HG03039 (cell line): ENCODE results near the gene HSFX4.
"Not testable (repeated sequence)": the region's sequence is repeated elsewhere in the genome, so short reads cannot be mapped to it uniquely, and the experiment has no call there.

ENCODE experiments used
- ATAC-seq: cut with Tn5 transposase; IDR thresholded peaks from one replicate; pipeline ENCODE4 v1.9.1; 2021; ENCODE audit warnings: mild to moderate bottlenecking, moderate library complexity; ENCODE audit not compliant: unreplicated experiment

Gene HSFX4, protein sequence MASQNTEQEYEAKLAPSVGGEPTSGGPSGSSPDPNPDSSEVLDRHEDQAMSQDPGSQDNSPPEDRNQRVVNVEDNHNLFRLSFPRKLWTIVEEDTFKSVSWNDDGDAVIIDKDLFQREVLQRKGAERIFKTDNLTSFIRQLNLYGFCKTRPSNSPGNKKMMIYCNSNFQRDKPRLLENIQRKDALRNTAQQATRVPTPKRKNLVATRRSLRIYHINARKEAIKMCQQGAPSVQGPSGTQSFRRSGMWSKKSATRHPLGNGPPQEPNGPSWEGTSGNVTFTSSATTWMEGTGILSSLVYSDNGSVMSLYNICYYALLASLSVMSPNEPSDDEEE

DNA sequence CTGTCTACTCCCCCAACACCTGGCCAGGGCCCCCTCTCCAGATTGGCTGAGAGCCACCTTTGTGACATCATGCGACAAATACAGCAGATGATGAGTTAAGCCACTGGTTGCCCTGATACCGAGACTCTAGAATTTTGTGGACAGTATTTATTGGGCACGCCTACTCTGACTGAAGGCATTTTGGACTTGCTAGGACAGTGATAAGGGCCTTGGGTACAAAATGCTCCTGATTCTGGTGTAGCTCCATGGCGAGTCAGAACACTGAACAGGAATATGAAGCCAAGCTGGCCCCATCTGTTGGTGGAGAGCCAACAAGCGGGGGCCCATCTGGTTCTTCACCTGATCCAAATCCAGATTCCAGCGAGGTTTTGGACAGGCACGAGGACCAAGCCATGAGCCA is at the start of gene HSFX4:
Gene HSFX4, plus strand, starts transcription at position 174 of the 400 bp plus-strand sequence. Its CDS starts 72 bp downstream, at position 246.
- not testable (repeated sequence) for ATAC-seq

DNA sequence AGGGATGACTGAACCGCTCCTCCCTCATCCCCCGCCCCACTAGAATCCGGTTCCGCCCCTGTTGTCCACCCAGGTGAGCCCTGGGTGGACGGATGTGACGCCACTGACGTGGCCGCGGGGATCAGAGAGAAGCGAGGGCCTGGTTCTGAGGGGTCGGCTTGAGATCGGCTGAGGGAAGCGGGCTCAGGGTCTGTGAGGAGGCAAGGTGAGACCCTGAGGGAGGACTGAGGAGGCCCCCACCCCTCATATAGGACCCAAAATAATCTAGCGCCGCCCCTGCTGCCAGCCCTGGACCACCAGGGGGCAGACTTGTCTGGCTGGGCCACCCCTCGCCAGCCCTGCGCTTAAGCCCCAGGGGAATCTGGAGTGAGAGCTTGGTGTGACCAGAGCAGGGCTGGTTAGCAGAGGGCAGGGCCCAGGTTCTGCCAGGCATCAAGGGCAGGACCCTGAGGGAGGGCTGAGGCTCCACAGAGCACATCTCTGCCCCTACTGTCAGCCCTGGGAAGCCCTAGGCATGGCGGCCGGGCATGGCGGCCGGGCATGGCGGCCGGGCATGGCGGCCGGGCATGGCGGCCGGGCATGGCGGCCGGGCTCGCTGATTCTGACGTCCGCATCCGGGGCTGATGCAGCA is 48.2 kb upstream of the HSFX4 start, which contains the start of gene MAGEA8:
Gene MAGEA8, plus strand, starts transcription at position 103 of the 631 bp plus-strand sequence. CDS start 3,090 bp downstream, outside the sequence.
- no peak for ATAC-seq

DNA sequence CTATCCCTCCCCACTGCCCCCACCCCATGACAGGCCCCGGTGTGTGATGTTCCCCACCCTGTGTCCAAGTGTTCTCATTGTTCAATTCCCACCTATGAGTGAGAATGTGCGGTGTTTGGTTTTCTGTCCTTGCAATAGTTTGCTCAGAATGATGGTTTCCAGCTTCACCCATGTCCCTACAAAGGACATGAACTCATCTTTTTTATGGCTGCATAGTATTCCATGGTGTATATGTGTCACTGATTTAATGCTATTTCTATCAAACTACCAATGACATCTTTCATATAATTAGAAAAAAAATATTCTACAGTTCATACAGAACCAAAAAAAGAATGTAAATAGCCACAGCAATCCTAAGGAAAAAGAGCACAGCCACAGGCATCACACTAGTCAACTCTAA is 38.5 kb upstream of the HSFX4 start:
- ATAC-seq, result not testable (repeated sequence)

DNA sequence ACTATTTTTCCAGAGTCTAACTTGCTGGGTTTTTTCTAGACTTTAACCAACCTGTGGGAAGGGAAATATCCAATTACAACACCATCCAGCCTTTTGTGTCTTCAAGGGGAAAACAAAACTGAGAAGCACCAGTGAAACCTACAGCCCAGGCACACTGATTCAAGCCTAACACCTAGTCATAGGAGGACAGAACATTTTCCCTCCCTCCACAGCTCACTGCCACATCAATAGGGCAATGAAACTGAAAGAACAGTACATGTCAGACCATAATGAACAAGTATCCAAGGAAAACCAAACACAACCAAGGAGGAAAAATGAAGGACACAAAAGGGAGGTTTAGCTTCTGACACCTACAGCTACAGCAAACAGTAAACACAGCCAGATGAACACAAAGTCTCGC is 30.8 kb upstream of the HSFX4 start:
- ATAC-seq, result no peak

DNA sequence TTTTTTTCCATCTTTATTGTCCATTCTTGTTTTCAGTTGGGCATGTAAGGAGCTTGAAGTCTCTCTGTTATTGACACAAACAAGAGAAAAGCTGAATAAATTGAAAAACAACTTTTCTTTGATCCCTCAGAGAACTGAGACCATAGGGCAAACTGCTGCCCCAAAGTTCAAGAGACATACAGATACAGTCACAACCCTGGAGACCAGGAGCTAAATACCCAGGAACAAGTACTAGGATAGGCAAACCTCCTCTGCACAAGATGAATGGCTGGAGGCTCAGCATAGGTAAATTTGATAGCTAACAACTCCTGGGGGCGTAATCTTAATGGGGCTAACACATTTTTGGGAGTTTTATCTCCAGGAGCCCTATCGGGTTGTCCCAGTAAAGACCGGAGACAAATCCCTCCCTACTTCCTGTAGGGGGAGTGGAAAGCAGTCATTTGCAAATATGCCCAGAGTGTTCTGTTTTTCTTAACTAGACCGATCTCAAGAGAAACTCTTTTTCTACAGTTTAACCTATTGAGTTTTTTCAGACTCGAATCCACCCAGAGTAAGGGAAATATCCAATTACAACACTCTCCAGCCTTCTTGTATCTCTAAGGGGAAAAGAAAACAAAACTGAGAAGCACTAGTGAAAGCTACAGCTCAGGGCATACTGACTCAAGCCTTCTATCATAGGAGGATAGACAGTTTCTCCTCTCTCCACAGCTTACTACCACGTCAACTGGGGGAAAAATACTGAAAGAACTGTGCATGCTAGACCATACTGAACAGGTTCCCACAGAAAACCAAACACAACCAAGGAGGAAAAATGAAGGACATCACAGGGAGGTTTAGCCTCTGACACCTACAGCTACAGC is 25.3 kb upstream of the HSFX4 start:
- peak; percentile 78 for ATAC-seq

DNA sequence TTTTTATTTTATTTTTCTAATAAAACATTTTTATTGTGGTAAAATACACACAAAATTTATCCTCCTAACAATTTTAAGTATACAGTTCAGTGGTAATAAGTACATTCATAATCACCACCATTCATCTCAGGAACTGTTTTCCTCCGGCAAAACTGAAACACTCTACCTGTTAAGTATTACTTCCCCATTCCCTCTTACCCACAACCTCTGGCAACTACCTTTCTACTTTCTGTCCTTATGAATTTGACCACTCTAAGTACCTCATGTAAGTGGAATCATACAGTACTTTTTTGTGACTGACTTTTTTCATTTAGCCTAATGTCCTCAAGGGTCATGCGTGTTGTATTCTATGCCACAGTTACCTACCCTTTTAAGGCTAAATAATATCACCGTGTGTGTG is 21.1 kb upstream of the HSFX4 start:
- ATAC-seq, result no peak

DNA sequence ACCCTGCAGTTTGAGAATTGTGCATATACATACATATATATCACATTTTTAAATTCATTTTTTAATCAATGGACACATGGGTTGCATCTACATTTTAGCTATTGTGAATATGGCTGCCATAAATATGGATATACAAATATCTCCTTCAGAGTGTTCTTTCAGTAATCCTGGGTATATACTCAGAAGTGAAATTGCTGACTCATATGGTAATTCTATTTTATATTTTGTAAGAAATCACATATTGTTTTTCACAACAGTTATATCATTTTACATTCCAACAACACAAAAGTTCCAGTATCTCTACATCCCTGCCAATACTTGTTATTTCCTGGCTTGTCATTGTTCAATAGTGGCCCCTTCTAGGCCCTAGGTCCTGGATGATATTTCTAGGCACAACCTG is 20.6 kb upstream of the HSFX4 start:
- no peak for ATAC-seq

DNA sequence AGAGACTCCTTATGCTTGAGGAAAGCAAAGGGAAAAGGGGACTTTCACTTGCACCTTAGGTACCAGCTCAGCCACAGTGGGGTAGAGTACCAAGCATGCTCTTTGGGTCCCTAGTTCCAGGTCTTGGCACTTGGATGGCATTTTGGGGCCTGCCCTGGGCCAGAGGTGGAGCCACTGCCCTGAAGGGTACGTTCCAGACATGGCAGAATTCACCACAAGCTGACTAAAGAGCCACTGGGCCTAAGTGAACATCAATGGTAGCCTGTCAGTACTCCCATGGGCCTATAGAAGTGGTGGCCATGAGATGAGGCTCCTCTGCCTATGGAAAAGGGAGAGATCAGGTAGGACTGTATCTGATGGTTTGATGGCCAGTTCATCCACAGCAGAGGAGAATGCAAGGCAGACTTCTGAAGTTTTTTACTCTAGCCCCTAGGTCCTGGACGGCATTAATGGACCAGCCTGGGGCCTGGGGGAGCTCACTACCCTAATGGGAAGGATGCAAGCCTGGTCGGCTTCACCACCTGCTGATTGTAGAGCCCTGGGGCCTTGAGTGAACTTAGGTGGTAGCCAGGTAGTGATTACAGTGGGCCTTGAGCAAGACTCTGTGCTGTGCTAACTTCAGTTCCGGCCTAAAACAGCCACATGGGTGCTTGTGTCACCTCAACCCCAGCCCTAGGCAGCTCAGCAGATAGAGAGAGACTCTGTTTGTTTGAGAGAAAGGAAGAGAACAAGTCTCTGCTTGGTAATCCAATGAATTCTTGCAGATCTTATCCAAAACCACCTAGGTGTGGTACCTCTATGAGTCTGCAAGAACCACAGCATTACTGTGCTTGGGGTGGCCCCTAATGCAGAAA is 19.8 kb upstream of the HSFX4 start:
- no peak for ATAC-seq

DNA sequence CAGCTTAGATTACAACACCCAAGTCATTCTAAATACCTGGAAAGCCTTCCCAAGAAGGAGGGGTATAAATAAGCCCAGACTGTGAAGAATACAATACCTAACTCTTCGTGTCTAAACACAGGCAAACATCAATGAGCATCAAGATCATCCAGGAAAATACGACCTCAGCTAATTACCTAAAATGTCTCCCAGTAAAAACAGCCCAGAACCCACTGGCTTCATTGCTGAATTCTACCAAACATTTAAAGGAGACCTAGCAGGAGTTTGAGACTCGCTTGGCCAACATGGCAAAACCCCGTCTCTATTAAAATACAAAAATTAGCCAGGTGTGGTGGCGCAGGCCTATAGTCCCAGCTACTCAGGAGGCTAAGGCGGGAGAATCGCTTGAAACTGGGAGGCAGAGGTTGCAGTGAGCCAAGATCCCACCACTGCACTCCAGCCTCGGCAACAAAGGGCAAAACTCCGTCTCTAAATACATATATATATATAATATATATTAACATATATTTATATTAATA is 19.1 kb upstream of the HSFX4 start:
- no peak for ATAC-seq

DNA sequence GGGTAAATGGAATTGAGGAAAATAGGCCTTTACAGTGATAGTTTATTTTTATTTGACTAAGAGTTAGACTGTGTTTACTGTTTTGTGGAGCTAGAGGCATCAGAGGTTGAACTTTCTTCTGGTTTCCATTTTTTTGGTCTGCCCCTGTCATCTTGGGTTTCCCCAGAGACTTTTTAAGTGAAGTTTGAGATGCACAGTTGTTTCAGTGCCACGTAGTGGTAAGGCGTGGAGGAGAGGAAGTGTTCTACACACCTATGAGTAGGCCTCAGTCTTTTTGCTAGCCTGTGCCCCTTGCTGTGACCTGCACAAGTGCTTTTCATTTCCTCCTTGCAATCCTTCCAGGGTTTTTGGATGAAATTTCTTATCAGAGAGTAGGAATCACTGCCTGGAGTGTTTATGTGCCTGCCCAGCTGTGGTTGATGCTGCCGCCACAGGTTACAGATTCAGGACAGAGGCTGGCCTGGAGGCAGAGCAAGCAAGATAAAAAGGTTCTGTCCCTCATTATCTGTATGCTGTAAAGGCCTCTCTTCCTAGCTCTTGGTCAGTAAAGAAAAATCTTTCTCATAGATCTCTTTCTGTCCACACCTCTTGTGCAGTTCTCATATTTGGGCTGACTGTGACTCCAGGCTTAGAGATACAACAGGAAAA is 12.5 kb upstream of the HSFX4 start:
- peak; percentile 73 for ATAC-seq

DNA sequence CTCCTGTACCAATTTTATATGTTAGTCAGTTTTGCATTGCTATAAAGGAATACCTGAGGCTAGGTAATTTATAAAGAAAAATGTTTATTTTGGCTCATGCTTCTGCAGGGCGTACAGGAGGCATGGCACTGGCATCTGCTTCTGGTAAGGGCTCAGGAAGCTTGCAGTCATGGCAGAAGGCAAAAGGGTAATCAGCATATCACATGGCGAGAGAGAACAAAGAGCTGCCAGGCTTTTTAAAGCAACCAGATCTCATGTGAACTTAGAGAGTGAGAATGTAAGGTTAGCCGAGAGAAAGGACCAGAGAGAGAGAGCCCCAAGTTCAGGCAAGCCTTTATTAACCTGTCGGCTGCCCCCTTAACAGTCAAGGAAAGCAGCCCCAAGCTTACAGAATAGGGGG is 5.5 kb upstream of the HSFX4 start:
- not testable (repeated sequence) for ATAC-seq

DNA sequence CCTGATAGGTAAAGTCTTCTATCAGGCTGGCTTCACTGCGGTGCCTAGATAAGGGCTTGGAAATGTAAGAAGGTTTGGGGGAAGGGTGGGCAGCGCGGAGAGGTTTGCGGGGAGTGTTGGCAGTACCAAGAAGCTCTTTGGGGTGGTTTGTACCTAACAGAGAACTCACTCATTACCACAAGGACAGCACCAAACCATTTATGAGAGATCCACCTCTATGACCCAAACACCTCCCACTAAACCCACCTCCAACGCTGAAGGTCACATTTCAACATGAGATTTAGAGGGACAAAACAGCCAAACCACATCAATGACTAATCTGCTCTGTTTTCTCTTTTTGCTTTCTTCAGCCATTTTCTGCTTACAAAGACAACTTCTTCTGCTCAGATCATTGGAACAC is 4.9 kb upstream of the HSFX4 start:
- not testable (repeated sequence) for ATAC-seq

DNA sequence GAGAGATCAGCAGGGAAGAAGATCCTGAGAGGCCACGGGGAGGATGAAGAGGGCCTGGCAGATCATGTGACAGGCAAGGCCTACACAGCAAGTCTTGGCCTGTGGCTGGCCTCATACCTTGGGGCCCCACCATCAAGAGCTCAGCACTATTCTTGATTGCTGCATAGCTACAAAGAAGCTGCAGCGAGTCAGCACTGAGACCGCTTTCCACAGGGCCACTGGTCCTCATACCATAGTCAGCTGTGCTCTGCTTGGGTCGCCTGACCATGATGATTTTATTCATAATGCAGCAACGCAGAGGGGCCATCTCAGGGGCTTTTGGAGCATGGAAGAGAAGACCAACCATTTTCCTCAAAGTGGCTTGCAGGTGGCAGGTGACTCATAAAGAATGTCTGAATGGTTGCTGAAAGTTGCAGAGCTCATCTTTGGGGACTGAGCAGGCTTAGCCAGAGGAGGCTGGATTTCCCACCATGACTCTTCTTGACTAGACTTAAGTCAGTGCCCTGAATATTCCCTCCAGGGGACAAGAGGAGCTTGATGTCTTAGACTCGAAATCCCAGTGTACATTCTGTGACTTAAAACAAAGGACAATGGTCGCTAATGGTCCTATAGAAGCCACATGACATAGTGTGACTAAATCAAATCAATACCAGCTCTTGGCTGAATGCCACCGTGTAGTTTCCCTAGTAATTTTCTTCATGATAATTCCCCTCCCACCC is 2.0 kb upstream of the HSFX4 start:
- peak; percentile 68 for ATAC-seq

DNA sequence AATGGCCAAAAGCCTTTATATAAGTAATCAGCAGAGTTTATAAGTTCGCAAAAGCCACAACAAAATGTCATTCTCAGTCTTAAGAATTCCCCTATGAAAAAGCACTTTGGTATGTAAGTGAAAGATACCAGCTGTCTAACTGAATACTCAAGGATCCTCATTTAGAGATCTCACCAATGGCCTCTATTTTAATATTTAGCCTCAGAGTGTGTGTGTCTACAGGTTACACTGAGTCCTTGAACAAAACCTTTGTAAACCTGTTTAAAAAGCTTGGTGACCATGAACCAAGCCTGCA is 1.5 kb upstream of the HSFX4 start:
- ATAC-seq, result peak; percentile 24

DNA sequence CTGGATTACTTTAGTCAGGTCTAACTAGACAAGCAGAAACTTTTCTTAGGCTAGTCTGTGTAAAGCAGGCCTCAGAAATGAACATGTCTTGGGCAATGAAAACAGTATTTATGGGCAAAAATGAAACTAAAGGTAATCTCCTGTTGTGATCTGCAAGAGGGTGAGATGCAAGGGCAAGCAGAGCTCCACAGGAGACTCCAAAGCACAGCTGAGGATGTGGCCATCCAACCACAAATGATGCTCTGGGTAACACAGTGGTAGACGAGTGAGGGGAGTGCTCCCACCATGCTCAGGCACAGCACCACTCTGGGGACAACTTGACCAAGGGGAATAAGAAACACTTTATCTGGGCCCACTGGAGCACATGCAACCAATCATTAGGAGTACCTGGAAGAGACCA is 738 bp upstream of the HSFX4 start:
- not testable (repeated sequence) for ATAC-seq

DNA sequence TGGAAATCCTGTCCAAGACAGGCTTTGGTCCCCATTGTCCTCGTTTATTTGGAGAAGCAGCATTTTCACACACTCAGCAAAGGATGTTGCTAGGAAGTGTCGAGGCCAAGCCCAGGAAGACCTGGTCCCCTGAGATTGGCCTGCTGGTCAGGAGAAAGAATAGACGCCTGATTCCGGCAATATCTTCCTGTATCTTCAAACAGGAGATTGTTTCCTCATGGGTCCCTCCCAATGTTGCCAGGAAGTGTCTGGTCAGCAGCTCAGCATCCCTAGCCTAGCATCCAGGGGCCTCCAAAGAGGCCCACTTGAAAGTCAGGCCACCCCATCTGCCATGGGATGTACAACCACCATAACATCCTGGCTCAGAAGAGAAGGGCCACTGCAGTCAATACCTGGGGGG is 2.0 kb downstream of the HSFX4 start:
- not testable (repeated sequence) for ATAC-seq

DNA sequence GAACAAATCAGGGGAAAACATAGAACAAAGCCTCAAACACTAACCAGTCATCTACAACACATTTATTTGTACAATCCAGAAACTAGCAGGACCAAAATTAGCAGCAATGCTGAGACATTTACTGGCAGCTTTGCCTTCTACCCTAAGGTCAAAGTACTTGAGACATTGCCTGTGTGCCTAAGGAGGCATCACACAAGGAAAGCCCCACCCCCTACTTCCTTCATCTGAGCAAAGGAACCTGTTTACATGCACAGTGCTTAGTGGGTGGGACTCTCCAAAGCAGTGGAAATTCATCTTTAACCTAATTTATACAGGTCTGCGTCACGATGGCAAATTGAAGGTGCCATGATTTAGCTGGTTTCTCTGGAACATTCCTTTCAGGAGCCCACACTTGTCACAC is 2.8 kb downstream of the HSFX4 start:
- ATAC-seq, result not testable (repeated sequence)

DNA sequence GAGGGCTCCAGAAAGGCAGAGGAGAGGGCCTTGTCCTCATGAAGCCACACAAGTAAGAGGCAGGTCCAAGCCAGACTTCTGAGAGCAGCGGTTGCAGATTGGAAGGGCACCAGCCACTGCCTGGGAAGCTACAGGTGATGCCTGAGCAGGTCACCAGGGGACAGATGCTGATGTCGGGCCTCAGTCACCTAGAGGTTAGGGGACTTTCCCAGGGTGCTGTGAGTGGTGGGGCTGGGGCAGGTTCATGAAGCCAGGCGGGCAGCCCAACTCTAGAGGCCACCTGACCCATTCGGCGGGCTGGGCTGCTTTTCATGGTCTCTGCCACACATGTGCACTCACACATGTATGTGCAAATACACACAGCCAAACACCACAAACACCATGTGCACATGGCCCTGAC is 3.6 kb downstream of the HSFX4 start:
- ATAC-seq, result not testable (repeated sequence)

DNA sequence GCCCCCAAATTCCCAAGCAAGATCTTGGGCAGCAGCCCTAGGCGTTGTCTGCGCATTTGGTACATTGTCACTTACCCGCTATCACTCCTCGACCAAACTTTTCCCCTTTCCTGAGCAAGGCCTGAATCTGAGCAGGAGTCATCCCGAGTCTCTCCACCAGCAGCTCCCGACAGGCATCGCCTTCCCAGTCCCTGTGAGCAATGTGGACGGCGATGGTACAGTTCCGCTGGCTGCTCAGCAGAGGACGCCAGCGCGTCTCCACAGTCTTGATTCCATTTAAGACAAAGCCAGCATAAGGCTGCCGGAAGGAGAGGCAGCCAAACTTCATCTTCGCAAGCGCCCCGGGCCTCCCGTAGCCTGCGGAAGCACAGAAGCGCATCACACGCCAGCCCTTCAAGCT is 4.2 kb downstream of the HSFX4 start:
- not testable (repeated sequence) for ATAC-seq
